ENCODE measurements around the gene CCDC24. TPM values are rescaled to one million over a fixed set of nuclear protein-coding genes. Genes with fewer than 3 reads are reported as not detected.
A peak's percentile ranks its signal among the peaks of the same experiment; 100 is the strongest.

Gene CCDC24
- total and polyA plus RNA-seq, 7 experiments from 2014 or later = 0.40 to 2.9 (median 1.6) TPM; not detected in 1

GRCh38 chr1:43969416-43969745 lies 22.0 kb upstream of the CCDC24 start:
- H3K4me1 Mint-ChIP-seq = peaks cover 25 to 40% (median 32%) of the 10 kb centered on the region in 7 donors
- intact Hi-C loops (cut with micrococcal nuclease) = loop anchor here (1.0 kb wide), 4 partner anchors 22 to 319 kb away; partner anchors contain the start of genes IPO13 (in 2 of the 2), KDM4A (in 2 of the 2) and CCDC24 (in 1 of the 2)
- POLR2A ChIA-PET = interaction anchor here (1.8 to 2.1 kb wide), 2 partner anchors 21 to 24 kb away, joined by 5 to 9 read pairs; no protein-coding TSS in a partner anchor

GRCh38 chr1:43969746-43970466 lies 21.5 kb upstream of the CCDC24 start, which contains the start of gene DPH2:
Gene DPH2 (plus strand): TSS chr1:43970010. CDS start chr1:43970176, 166 bp downstream.
- Histone ChIP-seq H3K9me3 (ENCODE audit: control insufficient read depth in 2 of 3, low read length in 3 of 3) (no peaks in the 10 kb centered on the region), H3K36me3 (ENCODE audit: control insufficient read depth in 2 of 3, insufficient read depth in 3 of 3, low read length in 3 of 3) (peaks cover 0 to 12% (median 0%) of the 10 kb centered on the region in 3 experiments), H3K27ac (ENCODE audit: low read depth, low read length) (peak within 1 kb of the TSS; percentile 73), H3K4me1 (ENCODE audit: control insufficient read depth in 2 of 2, insufficient read depth in 2 of 2, low read length in 2 of 2) (peaks cover 14 to 20% of the 10 kb centered on the region in 2 donors), H3K27me3 (ENCODE audit: control insufficient read depth in 2 of 2, insufficient read depth in 2 of 2, low read length in 2 of 2) (no peaks in the 10 kb centered on the region), H3K4me3 (ENCODE audit: low read length) (peak within 1 kb of the TSS; percentile 71)
- Mint-ChIP-seq H3K4me3 (peak within 1 kb of the TSS; percentile 93 to 97 (median 95)), H3K27ac (peak within 1 kb of the TSS in 8 of 9 donors; percentile 59 to 93 (median 85)), H3K9me3 (peaks cover 0 to 1% (median 0%) of the 10 kb centered on the region in 11 donors), H3K4me1 (peaks cover 26 to 40% (median 32%) of the 10 kb centered on the region in 7 donors), H3K36me3 (peaks cover 0 to 4% (median 0%) of the 10 kb centered on the region in 5 donors), H3K27me3 (no peaks in the 10 kb centered on the region)
- POLR2A ChIA-PET = interaction anchor here (1.8 to 2.1 kb wide), 2 partner anchors 21 to 24 kb away, joined by 5 to 9 read pairs; no protein-coding TSS in a partner anchor
- DNase-seq (peak; percentile 74 to 97 (median 89)), ATAC-seq (peak; percentile 93)
- intact Hi-C loops (cut with micrococcal nuclease) = loop anchor here (1.0 to 10.0 kb wide), 9 partner anchors 21 to 1715 kb away; partner anchors contain the start of genes IPO13 (in 2 of the 2), KDM4A (in 2 of the 2), CCDC24 (in 1 of the 2) and ELOVL1 (in 1 of the 2)
- CTCF ChIA-PET = no interaction called here

More at GRCh38 chr1:43969416-43969745, 22.0 kb upstream of the CCDC24 start:
- H3K27ac ChIP-seq (ENCODE audit: low read depth, low read length) = no peak overlapping the region
- Mint-ChIP-seq H3K27ac (peak overlapping the region in 8 of 9 donors; percentile 14 to 90 (median 79)), H3K36me3 (peaks cover 0 to 4% (median 0%) of the 10 kb centered on the region in 5 donors), H3K4me3 (peak overlapping the region; percentile 93 to 97 (median 95)), H3K27me3 (no peaks in the 10 kb centered on the region), H3K9me3 (peaks cover 0 to 1% (median 0%) of the 10 kb centered on the region in 11 donors)
- DNase-seq (no peak), ATAC-seq (no peak)
- H3K4me3 ChIP-seq (ENCODE audit: low read length) = peak overlapping the region; percentile 71
- CTCF ChIA-PET = no interaction called here
- peaks cover 14 to 20% of the 10 kb centered on the region in 2 donors for H3K4me1 ChIP-seq (ENCODE audit: control insufficient read depth in 2 of 2, insufficient read depth in 2 of 2, low read length in 2 of 2)
- no peaks in the 10 kb centered on the region for H3K9me3 ChIP-seq (ENCODE audit: control insufficient read depth in 2 of 3, low read length in 3 of 3)
- H3K27me3 ChIP-seq (ENCODE audit: control insufficient read depth in 2 of 2, insufficient read depth in 2 of 2, low read length in 2 of 2) = no peaks in the 10 kb centered on the region
- H3K36me3 ChIP-seq (ENCODE audit: control insufficient read depth in 2 of 3, insufficient read depth in 3 of 3, low read length in 3 of 3) = peaks cover 0 to 11% (median 0%) of the 10 kb centered on the region in 3 experiments

GRCh38 chr1:43970502-43970901 lies 20.9 kb upstream of the CCDC24 start:
- no peaks in the 10 kb centered on the region for H3K9me3 ChIP-seq (ENCODE audit: control insufficient read depth in 2 of 3, low read length in 3 of 3)
- peak overlapping the region; percentile 71 for H3K4me3 ChIP-seq (ENCODE audit: low read length)
- H3K27me3 ChIP-seq (ENCODE audit: control insufficient read depth in 2 of 2, insufficient read depth in 2 of 2, low read length in 2 of 2) = no peaks in the 10 kb centered on the region
- ATAC-seq (no peak), DNase-seq (no peak)
- peaks cover 14 to 20% of the 10 kb centered on the region in 2 donors for H3K4me1 ChIP-seq (ENCODE audit: control insufficient read depth in 2 of 2, insufficient read depth in 2 of 2, low read length in 2 of 2)
- intact Hi-C loops (cut with micrococcal nuclease) = loop anchor here (1.0 to 10.0 kb wide), 6 partner anchors 60 to 1714 kb away; partner anchors contain the start of genes ELOVL1 (in 1 of the 2), GPBP1L1 (in 1 of the 2), NASP (in 1 of the 2) and ST3GAL3 (in 1 of the 2)
- peak overlapping the region; percentile 73 for H3K27ac ChIP-seq (ENCODE audit: low read depth, low read length)
- Mint-ChIP-seq H3K36me3 (peaks cover 0 to 4% (median 0%) of the 10 kb centered on the region in 5 donors), H3K27ac (peak overlapping the region in 8 of 9 donors; percentile 13 to 93 (median 85)), H3K9me3 (peaks cover 0 to 1% (median 0%) of the 10 kb centered on the region in 11 donors), H3K27me3 (no peaks in the 10 kb centered on the region), H3K4me1 (peaks cover 26 to 42% (median 32%) of the 10 kb centered on the region in 7 donors), H3K4me3 (peak overlapping the region; percentile 93 to 97 (median 95))
- H3K36me3 ChIP-seq (ENCODE audit: control insufficient read depth in 2 of 3, insufficient read depth in 3 of 3, low read length in 3 of 3) = peaks cover 0 to 18% (median 0%) of the 10 kb centered on the region in 3 experiments
- ChIA-PET POLR2A (interaction anchor here (1.8 to 2.1 kb wide), 2 partner anchors 22 to 25 kb away, joined by 5 to 9 read pairs; no protein-coding TSS in a partner anchor), CTCF (interaction anchor here (0.6 kb wide), 1 partner anchor 816 kb away, joined by 3 read pairs; no protein-coding TSS in a partner anchor)

DNA sequence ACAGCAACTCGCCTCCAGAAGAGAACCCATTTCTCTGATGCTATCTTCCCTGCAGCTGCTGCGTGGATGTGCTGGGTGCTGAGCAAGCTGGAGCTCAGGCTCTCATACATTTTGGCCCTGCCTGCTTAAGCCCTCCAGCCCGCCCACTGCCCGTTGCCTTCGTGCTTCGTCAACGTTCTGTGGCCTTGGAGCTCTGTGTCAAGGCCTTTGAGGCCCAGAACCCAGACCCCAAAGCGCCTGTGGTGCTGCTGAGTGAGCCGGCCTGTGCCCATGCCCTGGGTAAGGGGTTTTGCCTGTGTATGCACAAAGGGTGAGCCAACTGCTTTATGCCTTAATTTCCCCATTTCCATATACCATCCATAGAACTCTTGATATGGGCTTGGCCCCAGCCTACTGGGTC lies 20.5 kb upstream of the CCDC24 start:
- Mint-ChIP-seq H3K27ac (peak overlapping the region in 4 of 9 donors; percentile 10 to 38 (median 15)), H3K4me3 (peak overlapping the region; percentile 93 to 97 (median 95)), H3K4me1 (peaks cover 28 to 46% (median 36%) of the 10 kb centered on the region in 7 donors), H3K9me3 (peaks cover 0 to 1% (median 0%) of the 10 kb centered on the region in 11 donors), H3K27me3 (no peaks in the 10 kb centered on the region), H3K36me3 (peaks cover 0 to 4% (median 0%) of the 10 kb centered on the region in 5 donors)
- POLR2A ChIA-PET = interaction anchor here (1.8 to 2.1 kb wide), 2 partner anchors 22 to 25 kb away, joined by 5 to 9 read pairs; no protein-coding TSS in a partner anchor
- CTCF ChIA-PET = interaction anchor here (0.6 kb wide), 1 partner anchor 816 kb away, joined by 3 read pairs; no protein-coding TSS in a partner anchor
- H3K36me3 ChIP-seq (ENCODE audit: control insufficient read depth in 2 of 3, insufficient read depth in 3 of 3, low read length in 3 of 3) = peaks cover 0 to 19% (median 0%) of the 10 kb centered on the region in 3 experiments
- H3K4me1 ChIP-seq (ENCODE audit: control insufficient read depth in 2 of 2, insufficient read depth in 2 of 2, low read length in 2 of 2) = peaks cover 17 to 24% of the 10 kb centered on the region in 2 donors
- ATAC-seq (no peak), DNase-seq (no peak)
- no peaks in the 10 kb centered on the region for H3K9me3 ChIP-seq (ENCODE audit: control insufficient read depth in 2 of 3, low read length in 3 of 3)
- H3K4me3 ChIP-seq (ENCODE audit: low read length) = no peak overlapping the region
- H3K27ac ChIP-seq (ENCODE audit: low read depth, low read length) = no peak overlapping the region
- H3K27me3 ChIP-seq (ENCODE audit: control insufficient read depth in 2 of 2, insufficient read depth in 2 of 2, low read length in 2 of 2) = no peaks in the 10 kb centered on the region
- intact Hi-C loops (cut with micrococcal nuclease) = loop anchor here (1.0 to 10.0 kb wide), 6 partner anchors 59 to 1714 kb away; partner anchors contain the start of genes ELOVL1 (in 1 of the 2), GPBP1L1 (in 1 of the 2), NASP (in 1 of the 2) and ST3GAL3 (in 1 of the 2)

DNA sequence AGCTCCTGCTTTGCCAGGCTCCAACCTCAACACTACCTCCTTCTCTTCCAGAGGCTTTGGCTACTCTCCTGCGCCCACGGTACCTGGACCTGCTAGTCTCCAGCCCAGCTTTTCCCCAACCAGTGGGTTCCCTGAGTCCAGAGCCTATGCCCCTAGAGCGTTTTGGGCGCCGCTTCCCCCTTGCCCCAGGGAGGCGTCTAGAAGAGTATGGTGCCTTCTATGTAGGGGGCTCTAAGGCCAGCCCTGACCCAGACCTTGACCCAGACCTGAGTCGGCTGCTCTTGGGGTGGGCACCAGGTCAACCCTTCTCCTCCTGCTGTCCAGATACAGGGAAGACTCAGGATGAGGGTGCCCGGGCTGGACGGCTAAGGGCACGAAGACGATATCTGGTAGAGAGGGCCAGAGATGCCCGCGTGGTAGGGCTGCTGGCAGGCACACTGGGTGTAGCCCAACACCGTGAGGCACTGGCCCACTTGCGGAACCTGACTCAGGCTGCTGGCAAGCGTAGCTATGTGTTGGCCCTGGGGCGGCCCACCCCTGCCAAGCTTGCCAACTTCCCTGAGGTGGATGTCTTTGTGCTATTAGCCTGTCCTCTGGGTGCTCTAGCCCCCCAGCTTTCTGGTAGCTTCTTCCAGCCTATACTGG lies 19.9 kb upstream of the CCDC24 start:
- peak overlapping the region; percentile 93 to 97 (median 95) for H3K4me3 Mint-ChIP-seq
- ChIA-PET CTCF (interaction anchor here (0.6 kb wide), 1 partner anchor 815 kb away, joined by 3 read pairs; no protein-coding TSS in a partner anchor), POLR2A (interaction anchor here (1.6 to 2.1 kb wide), 2 partner anchors 26 to 29 kb away, joined by 3 to 9 read pairs; no protein-coding TSS in a partner anchor)
- DNase-seq (no peak), ATAC-seq (no peak)
- H3K36me3 Mint-ChIP-seq = peaks cover 0 to 6% (median 2%) of the 10 kb centered on the region in 5 donors
- peak overlapping the region in 2 of 9 donors; percentile 10 to 13 for H3K27ac Mint-ChIP-seq
- Histone ChIP-seq H3K27ac (ENCODE audit: low read depth, low read length) (no peak overlapping the region), H3K4me1 (ENCODE audit: control insufficient read depth in 2 of 2, insufficient read depth in 2 of 2, low read length in 2 of 2) (peaks cover 22 to 28% of the 10 kb centered on the region in 2 donors), H3K9me3 (ENCODE audit: control insufficient read depth in 2 of 3, low read length in 3 of 3) (no peaks in the 10 kb centered on the region), H3K27me3 (ENCODE audit: control insufficient read depth in 2 of 2, insufficient read depth in 2 of 2, low read length in 2 of 2) (no peaks in the 10 kb centered on the region), H3K4me3 (ENCODE audit: low read length) (no peak overlapping the region), H3K36me3 (ENCODE audit: control insufficient read depth in 2 of 3, insufficient read depth in 3 of 3, low read length in 3 of 3) (peaks cover 0 to 21% (median 0%) of the 10 kb centered on the region in 3 experiments)
- H3K27me3 Mint-ChIP-seq = no peaks in the 10 kb centered on the region
- peaks cover 0 to 1% (median 0%) of the 10 kb centered on the region in 11 donors for H3K9me3 Mint-ChIP-seq
- intact Hi-C loops (cut with micrococcal nuclease) = loop anchor here (5.0 to 10.0 kb wide), 5 partner anchors 267 to 1713 kb away; partner anchors contain the start of genes ELOVL1 (in 1 of the 2), GPBP1L1 (in 1 of the 2), NASP (in 1 of the 2) and ST3GAL3 (in 1 of the 2)
- H3K4me1 Mint-ChIP-seq = peaks cover 33 to 51% (median 42%) of the 10 kb centered on the region in 7 donors

Measured in naive thymus-derived CD4-positive, alpha-beta T cell (primary cell).